Measurements from ENCODE around the gene MSL2.

- TF ChIP-seq BHLHE40 (IDR thresholded peaks at IDR 0.05; ENCODE audit: low read depth, low read length) (no peak), CEBPB (IDR thresholded peaks at IDR 0.05; ENCODE audit: low read depth, low read length) (no peak), FOS (IDR thresholded peaks at IDR 0.05; ENCODE audit: low read depth, low read length) (no peak), CTCF (conservative IDR thresholded peaks at IDR 0.05; ENCODE audit: low read depth, low read length) (no peak), POLR2A (IDR thresholded peaks at IDR 0.05; ENCODE audit: low read depth, low read length) (no peak), MXI1 (IDR thresholded peaks at IDR 0.05; ENCODE audit: borderline replicate concordance, low read depth, low read length) (no peak), RCOR1 (IDR thresholded peaks at IDR 0.05; ENCODE audit: insufficient replicate concordance, low read length) (no peak)
Measured at GRCh38 chr3:136189043-136189442, 7.1 kb downstream of the MSL2 start.

Data from IMR-90 (cell line).